ENCODE results near the gene EBF3.

GRCh38 chr10:129833994-129834739, 129.9 kb downstream of the EBF3 start:
- TF ChIP-seq CTCF (IDR thresholded peaks at IDR 0.05; ENCODE audit: low read depth, low read length) (no peak), EZH2phosphoT487 (IDR thresholded peaks at IDR 0.05; ENCODE audit: low read depth) (no peak)
